Left lung (tissue), 10 donors: ENCODE data around the gene PIK3C2G. TPM values are rescaled to one million over a fixed set of nuclear protein-coding genes. Genes with fewer than 3 reads are reported as not detected.

ENCODE experiments used
- ATAC-seq: fragments of 200-7000 bp; cut with Tn5 transposase; one replicate; pipeline ENCODE4 v1.9.1; 2020; ENCODE audit warnings: moderate library complexity
- DNase-seq, 4 donors: peaks; one replicate each; pipeline ENCODE4 v3.0.0-alpha.2; 2013 to 2020
- H3K27ac ChIP-seq, 2 donors: fragments of 200-600 bp; sonication (generic) in 1 of 2; one replicate each; pipeline versions ENCODE4 v1.5.0 to v1.8.0; 2020 to 2021
- H3K27me3 ChIP-seq, 2 donors: fragments of 200-600 bp; sonication (generic) in 1 of 2; one replicate each; pipeline versions ENCODE4 v1.5.0 to v1.8.0; 2020 to 2021
- H3K36me3 ChIP-seq, 2 donors: fragments of 200-600 bp; sonication (generic) in 1 of 2; one replicate each; pipeline versions ENCODE4 v1.5.0 to v1.8.0; 2020 to 2021
- H3K4me1 ChIP-seq, 2 donors: fragments of 200-600 bp; one replicate each; pipeline ENCODE4 v1.8.0; 2021
- H3K4me3 ChIP-seq, 2 donors: fragments of 200-600 bp; sonication (generic) in 1 of 2; one replicate each; pipeline versions ENCODE4 v1.5.0 to v1.8.0; 2020 to 2021; ENCODE audit warnings: mild to moderate bottlenecking in 1 of 2
- H3K9me3 ChIP-seq, 2 donors: fragments of 200-600 bp; sonication (generic) in 1 of 2; one replicate each; pipeline versions ENCODE4 v1.5.0 to v1.8.0; 2020 to 2021
- intact Hi-C, 2 donors: fragments of 100-400 bp; cut with DNase I; formaldehyde crosslinking; loops; one replicate each; pipeline versions ENCODE4 v1.11.2 to v1.14.2; 2022
- polyA plus RNA-seq, 6 donors: library from polyadenylated mRNA; unstranded; fragments of 120-200 nt; gene quantifications; one replicate each; pipeline ENCODE4 v1.2.1, GENCODE V29; 2013; ENCODE audit not compliant: insufficient read length in 6 of 6
- total RNA-seq, 2 donors: library from RNA; stranded (reverse); fragmentation: NEBNext Ultra II Directional; extraction: Animal tissue kit (Norgen Biotek cat#: 25700); gene quantifications; one replicate each; pipeline ENCODE4 v1.2.1, GENCODE V29; 2021
- TF ChIP-seq, protein P1 (sequence below), 2 donors: fragments of 200-600 bp; sonication (generic) in 1 of 2; IDR thresholded peaks; one replicate each; pipeline versions ENCODE4 v1.5.0 to v1.8.0; 2021; ENCODE audit warnings: antibody characterized with exemption in 2 of 2
- donor health status: DM: no; HTN: yes; CAD: no.
- donor health status: DM: no; HTN: no; CAD: no.

The PIK3C2G gene
- total and polyA plus RNA-seq, 8 donors = 0.13 to 28.1 (median 17.9) TPM

DNA sequence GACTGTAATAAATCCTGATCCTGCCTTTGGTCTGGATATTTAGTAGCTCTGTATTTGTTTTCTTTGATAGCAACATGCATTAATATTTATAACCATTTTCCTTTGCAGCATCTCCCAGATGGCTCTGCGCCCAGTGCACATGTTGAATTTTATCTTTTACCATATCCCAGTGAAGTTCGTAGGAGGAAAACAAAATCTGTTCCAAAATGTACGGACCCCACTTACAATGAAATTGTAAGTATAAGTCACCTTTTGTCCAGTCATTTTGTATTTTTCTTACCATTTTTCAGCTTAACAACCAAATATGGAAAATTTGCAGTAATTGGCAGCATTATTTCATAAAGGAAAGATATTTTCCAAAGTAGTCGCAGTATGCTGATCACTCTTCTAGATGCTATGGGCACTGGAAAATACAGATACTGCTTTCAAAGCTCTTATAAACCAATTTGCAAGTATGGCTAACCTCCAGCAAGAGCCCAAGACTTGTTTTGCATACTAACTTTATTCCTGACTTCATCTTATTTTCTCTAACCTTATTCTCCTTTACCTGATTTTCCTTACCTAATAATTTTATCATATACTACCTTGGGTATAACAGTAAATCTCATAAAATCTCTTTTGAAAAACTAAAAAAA lies 379.1 kb downstream of the PIK3C2G start:
- H3K27me3 ChIP-seq = no peaks in the 10 kb centered on the region
- TF ChIP-seq, protein P1, sequence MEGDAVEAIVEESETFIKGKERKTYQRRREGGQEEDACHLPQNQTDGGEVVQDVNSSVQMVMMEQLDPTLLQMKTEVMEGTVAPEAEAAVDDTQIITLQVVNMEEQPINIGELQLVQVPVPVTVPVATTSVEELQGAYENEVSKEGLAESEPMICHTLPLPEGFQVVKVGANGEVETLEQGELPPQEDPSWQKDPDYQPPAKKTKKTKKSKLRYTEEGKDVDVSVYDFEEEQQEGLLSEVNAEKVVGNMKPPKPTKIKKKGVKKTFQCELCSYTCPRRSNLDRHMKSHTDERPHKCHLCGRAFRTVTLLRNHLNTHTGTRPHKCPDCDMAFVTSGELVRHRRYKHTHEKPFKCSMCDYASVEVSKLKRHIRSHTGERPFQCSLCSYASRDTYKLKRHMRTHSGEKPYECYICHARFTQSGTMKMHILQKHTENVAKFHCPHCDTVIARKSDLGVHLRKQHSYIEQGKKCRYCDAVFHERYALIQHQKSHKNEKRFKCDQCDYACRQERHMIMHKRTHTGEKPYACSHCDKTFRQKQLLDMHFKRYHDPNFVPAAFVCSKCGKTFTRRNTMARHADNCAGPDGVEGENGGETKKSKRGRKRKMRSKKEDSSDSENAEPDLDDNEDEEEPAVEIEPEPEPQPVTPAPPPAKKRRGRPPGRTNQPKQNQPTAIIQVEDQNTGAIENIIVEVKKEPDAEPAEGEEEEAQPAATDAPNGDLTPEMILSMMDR (IDR thresholded peaks at IDR 0.05) = no peak
- no peak for ATAC-seq
- no peaks in the 10 kb centered on the region for H3K36me3 ChIP-seq
- no peak overlapping the region for H3K27ac ChIP-seq
- no peak overlapping the region for H3K4me3 ChIP-seq
- H3K9me3 ChIP-seq = no peaks in the 10 kb centered on the region
- intact Hi-C loops = no loop called here
- no peak for DNase-seq
- no peaks in the 10 kb centered on the region for H3K4me1 ChIP-seq

DNA sequence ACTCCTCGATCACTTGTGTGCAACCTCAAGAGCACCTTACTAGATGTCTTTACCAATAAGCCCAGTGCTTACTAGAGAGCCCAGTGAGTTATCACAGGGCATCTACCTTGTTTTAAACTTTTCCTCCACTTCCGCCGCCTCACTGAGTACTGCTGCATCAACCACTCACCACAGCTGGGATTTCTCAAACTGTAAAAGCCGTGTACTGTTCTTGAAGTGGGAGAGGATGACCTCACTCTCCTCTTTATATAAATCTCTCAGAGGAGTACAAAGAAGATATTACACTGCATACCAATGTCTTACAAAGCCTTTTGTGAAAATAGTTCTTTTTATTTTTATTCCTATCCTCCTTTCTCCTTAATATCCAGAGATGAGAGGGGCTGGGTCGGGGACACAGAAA lies 382.4 kb downstream of the PIK3C2G start:
- Histone ChIP-seq H3K27me3 (no peaks in the 10 kb centered on the region), H3K9me3 (no peaks in the 10 kb centered on the region), H3K27ac (no peak overlapping the region), H3K36me3 (no peaks in the 10 kb centered on the region), H3K4me3 (no peak overlapping the region), H3K4me1 (no peaks in the 10 kb centered on the region)
- intact Hi-C loops = no loop called here
- peak; percentile 44 for ATAC-seq
- TF ChIP-seq, protein P1 (IDR thresholded peaks at IDR 0.05) = no peak
- peak in 1 of 4 donors; percentile 30 for DNase-seq

DNA sequence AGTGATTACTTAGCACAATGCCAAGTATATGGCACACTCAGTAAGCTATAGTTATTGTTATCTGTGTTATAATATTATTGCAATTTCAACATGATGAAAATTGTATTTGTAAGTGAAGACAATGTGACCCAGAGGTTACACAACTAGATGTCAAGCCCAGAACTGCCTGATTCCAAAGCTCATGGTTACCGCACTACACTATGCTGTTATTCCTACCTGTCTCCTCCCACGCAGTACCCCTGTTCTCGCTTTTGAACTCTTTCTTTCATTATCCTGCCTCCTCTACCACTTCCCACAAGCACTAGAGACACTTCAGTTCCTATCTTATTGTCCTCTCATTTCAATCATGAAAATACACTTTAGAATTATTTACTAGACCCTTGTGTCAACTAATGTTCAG lies 383.2 kb downstream of the PIK3C2G start:
- DNase-seq = no peak
- ATAC-seq = no peak
- Histone ChIP-seq H3K4me1 (no peaks in the 10 kb centered on the region), H3K36me3 (no peaks in the 10 kb centered on the region), H3K9me3 (no peaks in the 10 kb centered on the region), H3K27me3 (no peaks in the 10 kb centered on the region), H3K4me3 (no peak overlapping the region), H3K27ac (no peak overlapping the region)
- TF ChIP-seq, protein P1 (IDR thresholded peaks at IDR 0.05) = no peak
- intact Hi-C loops = no loop called here

DNA sequence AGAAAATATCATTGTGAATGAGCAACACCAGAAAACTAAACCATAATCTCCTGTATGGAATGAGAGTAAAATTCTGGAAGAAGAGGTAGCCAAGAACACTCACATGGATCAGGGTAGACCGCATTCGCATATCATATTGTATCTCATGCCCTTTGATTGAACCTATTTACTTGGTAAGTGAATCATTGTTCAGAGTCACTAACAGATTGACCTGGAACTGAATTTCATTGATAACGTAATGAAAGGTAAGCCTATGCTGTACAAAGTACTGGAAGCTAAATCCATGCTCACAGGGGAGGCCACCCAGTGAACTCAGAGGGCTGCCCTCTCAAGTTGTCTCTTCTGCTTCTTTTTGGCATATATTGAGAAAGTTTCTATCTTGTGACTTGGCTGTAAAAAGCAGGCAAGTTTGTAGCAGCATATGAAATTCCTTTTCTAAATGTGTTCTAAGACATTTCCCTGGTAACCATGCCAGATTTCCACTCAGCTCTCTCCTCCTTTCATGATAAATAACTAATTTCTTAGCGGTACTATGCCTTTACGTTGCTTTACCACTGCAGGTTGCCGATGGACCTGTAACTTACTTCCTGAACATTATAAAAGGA lies 385.1 kb downstream of the PIK3C2G start:
- Histone ChIP-seq H3K4me1 (no peaks in the 10 kb centered on the region), H3K9me3 (no peaks in the 10 kb centered on the region), H3K27ac (no peak overlapping the region), H3K4me3 (no peak overlapping the region), H3K36me3 (no peaks in the 10 kb centered on the region), H3K27me3 (no peaks in the 10 kb centered on the region)
- DNase-seq = peak in 1 of 4 donors; percentile 16
- intact Hi-C loops = no loop called here
- TF ChIP-seq, protein P1 (IDR thresholded peaks at IDR 0.05) = no peak
- ATAC-seq = no peak

DNA sequence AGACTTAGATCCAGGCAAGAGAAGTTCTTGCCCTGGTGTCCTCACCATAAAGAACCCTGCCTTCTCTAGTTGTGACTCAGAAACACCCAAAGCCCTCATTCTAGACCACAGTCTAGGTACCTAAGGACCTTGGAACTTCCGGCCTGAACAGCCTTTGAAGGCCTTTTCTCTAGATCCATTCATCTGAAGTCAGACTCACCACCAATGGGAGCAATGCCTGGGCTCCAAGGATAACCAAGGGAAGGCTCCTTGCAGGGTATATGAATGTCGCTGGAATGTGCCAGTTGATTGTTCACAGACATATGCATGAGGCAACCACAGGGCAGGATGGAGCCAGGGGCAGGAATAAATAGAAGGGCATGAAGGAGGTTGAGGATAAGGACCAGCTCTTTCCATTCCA lies 390.2 kb downstream of the PIK3C2G start:
- TF ChIP-seq, protein P1 (IDR thresholded peaks at IDR 0.05) = no peak
- Histone ChIP-seq H3K36me3 (no peaks in the 10 kb centered on the region), H3K4me1 (no peaks in the 10 kb centered on the region), H3K27ac (no peak overlapping the region), H3K27me3 (no peaks in the 10 kb centered on the region), H3K9me3 (no peaks in the 10 kb centered on the region), H3K4me3 (no peak overlapping the region)
- no peak for DNase-seq
- no peak for ATAC-seq
- intact Hi-C loops = no loop called here
